ENCODE results near the gene SEMA4A.
"Not testable (repeated sequence)": the region's sequence is repeated elsewhere in the genome, so short reads cannot be mapped to it uniquely, and the experiment has no call there.

Gene SEMA4A

GRCh38 chr1:156162430-156163037 lies 9.1 kb downstream of the SEMA4A start:
- no peak for DNase-seq

- DNase-seq: no peak
Measured at GRCh38 chr1:156163712-156164111, 10.3 kb downstream of the SEMA4A start.

GRCh38 chr1:156164125-156164831 lies 10.9 kb downstream of the SEMA4A start:
- no peak for DNase-seq

GRCh38 chr1:156165083-156165482 lies 11.7 kb downstream of the SEMA4A start:
- DNase-seq: no peak

DNA sequence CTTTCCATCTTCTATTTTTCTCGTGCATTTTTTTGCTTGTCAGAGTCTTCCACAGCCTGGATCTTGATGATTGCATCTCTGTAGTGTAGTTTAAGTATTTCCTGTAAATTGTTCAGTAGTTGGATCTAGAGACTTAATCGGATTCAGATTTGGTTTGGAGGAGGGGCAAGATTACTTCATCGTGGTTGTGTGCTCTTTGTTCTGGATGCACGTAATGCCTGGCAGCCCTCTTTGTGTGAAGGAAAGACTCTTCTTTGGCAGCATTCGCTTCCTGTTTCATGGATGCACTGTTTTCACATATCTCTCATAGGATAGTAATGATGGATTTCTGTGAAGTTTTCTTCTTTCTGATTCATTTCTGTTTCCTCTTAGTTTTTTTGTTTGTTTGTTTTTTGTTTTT lies 14.2 kb downstream of the SEMA4A start:
- no peak for DNase-seq

- DNase-seq: no peak
Measured at GRCh38 chr1:156172696-156173470, 19.5 kb downstream of the SEMA4A start.

GRCh38 chr1:156176610-156177210 lies 23.3 kb downstream of the SEMA4A start:
- DNase-seq: no peak

- no peak for DNase-seq
Measured at GRCh38 chr1:156177919-156178654, 24.7 kb downstream of the SEMA4A start.

GRCh38 chr1:156180471-156180870 lies 27.1 kb downstream of the SEMA4A start:
- no peak for DNase-seq

DNA sequence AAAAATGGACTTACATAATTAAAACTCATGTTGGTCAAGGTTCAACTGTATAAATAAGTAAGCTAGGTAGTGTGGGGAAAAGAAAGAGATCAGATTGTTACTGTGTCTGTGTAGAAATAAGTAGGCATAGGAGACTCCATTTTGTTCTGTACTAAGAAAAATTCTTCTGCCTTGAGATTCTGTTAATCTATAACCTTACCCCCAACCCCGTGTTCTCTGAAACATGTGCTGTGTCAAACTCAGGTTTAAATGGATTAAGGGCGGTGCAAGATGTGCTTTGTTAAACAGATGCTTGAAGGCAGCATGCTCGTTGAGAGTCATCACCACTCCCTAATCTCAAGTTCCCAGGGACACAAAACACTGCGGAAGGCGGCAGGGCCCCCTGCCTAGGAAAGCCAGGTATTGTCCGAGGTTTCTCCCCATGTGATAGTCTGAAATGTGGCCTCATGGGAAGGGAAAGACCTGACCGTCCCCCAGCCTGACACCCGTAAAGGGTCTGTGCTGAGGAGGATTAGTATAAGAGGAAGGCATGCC lies 28.1 kb downstream of the SEMA4A start:
- DNase-seq: not testable (repeated sequence)

- not testable (repeated sequence) for DNase-seq
Measured at GRCh38 chr1:156182010-156182779, 28.8 kb downstream of the SEMA4A start.

GRCh38 chr1:156186347-156187177 lies 33.2 kb downstream of the SEMA4A start:
- not testable (repeated sequence) for DNase-seq

GRCh38 chr1:156190265-156190664 lies 36.9 kb downstream of the SEMA4A start:
- DNase-seq: not testable (repeated sequence)

- DNase-seq: no peak
Measured at GRCh38 chr1:156191292-156191964, 38.0 kb downstream of the SEMA4A start.

DNA sequence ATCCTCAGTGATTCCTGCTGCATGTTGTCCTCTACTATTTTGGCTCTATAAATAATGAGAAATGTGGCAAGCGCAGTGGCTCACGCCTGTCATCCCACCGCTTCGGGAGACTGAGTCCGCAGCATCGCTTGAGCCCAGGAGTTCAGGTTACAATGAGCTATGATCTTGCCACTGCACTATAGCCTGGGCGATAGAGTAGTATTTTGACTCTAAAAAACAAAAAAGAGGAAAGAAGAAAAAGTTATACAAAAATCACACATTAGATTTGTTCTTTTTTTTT lies 39.8 kb downstream of the SEMA4A start:
- no peak for DNase-seq

- DNase-seq: peak; percentile 99
Measured at GRCh38 chr1:156193488-156194299, 40.3 kb downstream of the SEMA4A start, which contains the start of gene SLC25A44. Gene SLC25A44 (plus strand): TSS chr1:156194104. CDS start chr1:156199848, 5,744 bp downstream.

GRCh38 chr1:156194300-156194652 lies 40.9 kb downstream of the SEMA4A start:
- DNase-seq: no peak

GRCh38 chr1:156195853-156196252 lies 42.5 kb downstream of the SEMA4A start:
- DNase-seq: no peak

DNA sequence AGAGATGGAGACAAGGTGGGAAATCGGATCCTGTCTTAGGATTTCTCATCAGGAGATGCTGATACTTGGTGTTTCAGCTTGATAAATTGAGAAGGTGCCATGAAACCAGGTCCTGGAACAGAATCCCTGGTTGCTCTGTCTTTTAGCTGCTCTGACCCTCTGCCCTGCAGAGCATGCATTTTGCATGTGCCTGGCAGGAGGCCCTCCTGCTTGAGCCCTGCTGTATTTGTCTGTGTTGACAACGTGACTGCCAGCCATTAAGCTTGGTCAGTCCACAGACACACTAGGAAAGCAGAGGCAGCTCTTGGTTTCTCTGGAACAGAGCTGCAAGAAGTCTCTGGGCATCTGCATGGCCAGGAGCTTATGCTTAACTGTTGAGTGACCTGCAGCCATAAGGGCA lies 43.1 kb downstream of the SEMA4A start:
- DNase-seq: no peak

All from fibroblast of skin of back (primary cell).